GM12878 (cell line): Measurements from ENCODE around the gene C11orf58. TPM values are rescaled to one million over a fixed set of nuclear protein-coding genes. Genes with fewer than 3 reads are reported as not detected.

Source experiments
- ATAC-seq: fragments of 200-7000 bp; cut with Tn5 transposase; 3 replicates; pipeline ENCODE4 v1.9.1; 2020; ENCODE audit warnings: mild to moderate bottlenecking, moderate library complexity
- BruUV-seq: library from RNA; stranded (reverse); fragments of 400-500 nt; replicated peaks from 2 replicates; lab custom pipeline; 2021; lab: Mats Ljungman, UMichigan
- CTCF ChIA-PET: fragments of 300-600 bp; sonication (Branson Sonifier 250); formaldehyde crosslinking; extraction: SDS; loops from one replicate; lab custom pipeline; 2021; ENCODE audit warnings: inconsistent platforms; lab: Yijun Ruan, JAX
- POLR2A ChIA-PET: fragments of 350-600 bp; formaldehyde crosslinking; extraction: SDS; loops from one replicate; lab custom pipeline; 2021; ENCODE audit warnings: inconsistent platforms; lab: Charles Lee
- RAD21 ChIA-PET: fragments of 300-600 bp; sonication (Branson Sonifier 250); formaldehyde crosslinking; loops from one replicate; lab custom pipeline; 2023; ENCODE audit warnings: antibody characterized with exemption; ENCODE audit not compliant: unreplicated experiment; lab: Charles Lee
- SMC1A ChIA-PET: fragments of 300-600 bp; sonication (Branson Sonifier 250); formaldehyde crosslinking; loops from one replicate; lab custom pipeline; 2023; ENCODE audit not compliant: unreplicated experiment, uncharacterized antibody; lab: Charles Lee
- DNase-seq: peaks from one replicate; pipeline ENCODE4 v3.0.0-alpha.2; 2011; ENCODE audit warnings: low read depth, low spot score
- FAIRE-seq: peaks from 3 replicates; lab custom pipeline; 2011; peaks lifted over from hg19 to GRCh38; lab: Jason Lieb, UNC
- H2AFZ ChIP-seq: 2 replicates; pipeline ENCODE4 v1.6.0; 2011; ENCODE audit warnings: low read depth, low read length, control low read depth; ENCODE audit not compliant: control insufficient read depth
- H3K27ac ChIP-seq: 2 replicates; pipeline ENCODE4 v1.5.1; 2011; ENCODE audit warnings: control low read depth; ENCODE audit not compliant: control insufficient read depth, insufficient read depth
- H3K27me3 ChIP-seq, 2 experiments: replicated peaks in 1 of 2; 2 replicates each; pipeline versions ENCODE4 v1.6.0 to v1.6.1; 2011; ENCODE audit warnings: low read length in 1 of 2; ENCODE audit not compliant: control insufficient read depth in 2 of 2, insufficient read depth in 2 of 2
- H3K36me3 ChIP-seq, 2 experiments: 2 replicates each; pipeline ENCODE4 v1.5.1; 2011; ENCODE audit warnings: low read length in 1 of 2; ENCODE audit not compliant: control insufficient read depth in 2 of 2, insufficient read depth in 2 of 2
- H3K4me1 ChIP-seq: 2 replicates; pipeline ENCODE4 v1.6.1; 2011; ENCODE audit warnings: mild to moderate bottlenecking, low read length, moderate library complexity, mixed read lengths; ENCODE audit not compliant: control insufficient read depth, insufficient read depth
- H3K4me2 ChIP-seq: 2 replicates; pipeline ENCODE4 v1.6.0; 2011; ENCODE audit warnings: control low read depth; ENCODE audit not compliant: control insufficient read depth, insufficient read depth
- H3K4me3 ChIP-seq: fragments of 200-600 bp; sonication (generic); 2 replicates; pipeline ENCODE4 v1.5.1; 2016
- H3K79me2 ChIP-seq: 2 replicates; pipeline ENCODE4 v1.6.0; 2011; ENCODE audit warnings: low read length; ENCODE audit not compliant: control insufficient read depth, insufficient read depth
- H3K9ac ChIP-seq: 2 replicates; pipeline ENCODE4 v1.8.0; 2011; ENCODE audit warnings: low read length, control low read depth, mixed read lengths; ENCODE audit not compliant: control insufficient read depth, insufficient read depth
- H3K9me3 ChIP-seq: replicated peaks from 3 replicates; pipeline ENCODE4 v1.5.1; 2011; ENCODE audit warnings: mild to moderate bottlenecking, low read length; ENCODE audit not compliant: control insufficient read depth, insufficient read depth
- H4K20me1 ChIP-seq: 2 replicates; pipeline ENCODE4 v1.6.0; 2011; ENCODE audit not compliant: control insufficient read depth, insufficient read depth
- CREM ChIP-seq: IDR thresholded peaks from 2 replicates; pipeline ENCODE4 v1.6.1; 2014; ENCODE audit warnings: antibody characterized with exemption, low read depth
- HDGF ChIP-seq: fragments of 450-650 bp; IDR thresholded peaks from 2 replicates; pipeline ENCODE4 v1.6.1; 2016; ENCODE audit warnings: antibody characterized with exemption
- KDM1A ChIP-seq: fragments of 200-600 bp; sonication (generic); IDR thresholded peaks from 2 replicates; pipeline ENCODE4 v1.6.1; 2016; ENCODE audit warnings: borderline replicate concordance
- PAX8 ChIP-seq: fragments of 450-650 bp; IDR thresholded peaks from 2 replicates; pipeline ENCODE4 v1.6.1; 2017; ENCODE audit warnings: mild to moderate bottlenecking, moderate library complexity
- SMAD1 ChIP-seq: fragments of 450-650 bp; IDR thresholded peaks from 2 replicates; pipeline ENCODE4 v1.6.1; 2018; ENCODE audit warnings: mild to moderate bottlenecking, low read depth; ENCODE audit not compliant: partially characterized antibody
- STAT1 ChIP-seq: fragments of 450-650 bp; conservative IDR thresholded peaks from 2 replicates; pipeline ENCODE4 v1.6.1; 2014; ENCODE audit warnings: antibody characterized with exemption, mild to moderate bottlenecking
- WGBS: methylation state at CpG from one replicate; pipeline ENCODE4 v1.1.6; 2016; ENCODE audit warnings: low lambda C conversion rate; ENCODE audit not compliant: insufficient replicate concordance, insufficient coverage; ENCODE audit errors: missing lambda C conversion rate; 5-methylcytosine and 5-hydroxymethylcytosine counted together
- in situ Hi-C: fragments of 300-500 bp; cut with MboI; formaldehyde crosslinking; loops from 9 replicates; pipeline ENCODE4 v1.14.3; 2018; ENCODE audit warnings: mixed read lengths
- intact Hi-C: fragments of 100-400 bp; cut with micrococcal nuclease; formaldehyde crosslinking; loops from one replicate; pipeline ENCODE4 v1.14.2; 2022; ENCODE audit not compliant: unreplicated experiment
- polyA plus RNA-seq, 11 experiments: library from polyadenylated mRNA; depleted of rRNA in 4 of 11; unstranded in 6 of 11; stranded (reverse) in 5 of 11; fragments of >200 nt; fragmentation: Nextera tagmentation in 4 of 11; fragmentation: Illumina TruSeq in 1 of 11; extraction: Ambion mirVana in 4 of 11; extraction: Trizol in 1 of 11; gene quantifications; 1 replicate in 1 of 11; 2 replicates in 10 of 11; pipeline versions ENCODE4 v1.2.1 to v1.2.3, GENCODE V29; 2011 to 2016; ENCODE audit warnings: inconsistent platforms in 2 of 11, missing spikeins in 2 of 11, low read depth in 1 of 11
- total RNA-seq, 4 experiments: library from RNA; depleted of rRNA in 3 of 4; stranded (reverse); fragments of >200 nt in 3 of 4; fragmentation: Illumina TruSeq in 1 of 4; extraction: Trizol in 1 of 4; gene quantifications; 2 replicates each; pipeline versions ENCODE4 v1.2.1 to v1.2.3, GENCODE V29; 2013 to 2021
- TF ChIP-seq, protein P1 (sequence below): fragments of 450-650 bp; IDR thresholded peaks from 2 replicates; pipeline ENCODE4 v1.6.1; 2016; ENCODE audit warnings: mild to moderate bottlenecking, moderate library complexity, borderline replicate concordance
- TF ChIP-seq, protein P2 (sequence below): fragments of 450-650 bp; formaldehyde crosslinking; IDR thresholded peaks from 2 replicates; pipeline ENCODE4 v1.5.0; 2022; ENCODE audit warnings: mild to moderate bottlenecking, missing genetic modification characterization

C11orf58 gene
- total and polyA plus RNA-seq, 10 of the 15 experiments (the other 5 are each of a cell fraction or from before 2014, with no cell fraction given) = 98.2 to 379 (median 211) TPM

DNA sequence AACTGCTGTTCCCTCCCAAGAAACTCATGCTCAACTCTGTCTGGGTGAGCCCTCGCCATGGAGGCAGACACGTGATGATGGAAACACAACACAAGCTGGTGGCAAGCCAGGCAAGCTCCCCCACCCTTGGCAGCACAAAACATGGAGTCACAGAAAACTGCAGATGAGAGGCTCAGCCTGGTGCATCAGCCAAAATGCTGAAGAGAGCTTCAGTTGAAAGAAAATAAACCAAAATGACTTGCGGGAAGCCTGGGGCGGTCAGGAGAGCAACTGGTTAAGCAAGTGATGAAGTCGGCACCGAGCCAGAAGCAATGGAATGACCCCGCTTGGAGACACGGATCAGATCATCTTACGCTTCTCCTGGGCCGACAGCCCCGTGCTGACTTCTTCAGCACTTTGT lies 68.3 kb downstream of the C11orf58 start:
- ChIA-PET CTCF (interaction anchor here (0.6 to 1.2 kb wide), 3 partner anchors 13 to 112 kb away, joined by 3 to 5 read pairs (median 4); no protein-coding TSS in a partner anchor), POLR2A (interaction anchor here (0.6 kb wide), 1 partner anchor 1633 kb away, joined by 6 read pairs; no protein-coding TSS in a partner anchor), SMC1A (interaction anchor here (0.5 kb wide), 1 partner anchor 84 kb away, joined by 4 read pairs; no protein-coding TSS in a partner anchor), RAD21 (no interaction called here)
- H3K4me2 ChIP-seq = no peak overlapping the region
- H3K79me2 ChIP-seq = no peaks in the 10 kb centered on the region
- no peak for ATAC-seq
- in situ Hi-C loops = no loop called here
- H3K4me1 ChIP-seq = no peaks in the 10 kb centered on the region
- no peaks in the 10 kb centered on the region for H4K20me1 ChIP-seq
- BruUV-seq = no TSS peak
- WGBS = 70% methylated on average over 11 of the region's 11 CpGs
- H3K9ac ChIP-seq = no peak overlapping the region
- TF ChIP-seq KDM1A = no peak
- TF ChIP-seq PAX8 = no peak
- TF ChIP-seq CREM = no peak
- no peak for TF ChIP-seq SMAD1
- no peak for TF ChIP-seq HDGF
- TF ChIP-seq, protein P1, sequence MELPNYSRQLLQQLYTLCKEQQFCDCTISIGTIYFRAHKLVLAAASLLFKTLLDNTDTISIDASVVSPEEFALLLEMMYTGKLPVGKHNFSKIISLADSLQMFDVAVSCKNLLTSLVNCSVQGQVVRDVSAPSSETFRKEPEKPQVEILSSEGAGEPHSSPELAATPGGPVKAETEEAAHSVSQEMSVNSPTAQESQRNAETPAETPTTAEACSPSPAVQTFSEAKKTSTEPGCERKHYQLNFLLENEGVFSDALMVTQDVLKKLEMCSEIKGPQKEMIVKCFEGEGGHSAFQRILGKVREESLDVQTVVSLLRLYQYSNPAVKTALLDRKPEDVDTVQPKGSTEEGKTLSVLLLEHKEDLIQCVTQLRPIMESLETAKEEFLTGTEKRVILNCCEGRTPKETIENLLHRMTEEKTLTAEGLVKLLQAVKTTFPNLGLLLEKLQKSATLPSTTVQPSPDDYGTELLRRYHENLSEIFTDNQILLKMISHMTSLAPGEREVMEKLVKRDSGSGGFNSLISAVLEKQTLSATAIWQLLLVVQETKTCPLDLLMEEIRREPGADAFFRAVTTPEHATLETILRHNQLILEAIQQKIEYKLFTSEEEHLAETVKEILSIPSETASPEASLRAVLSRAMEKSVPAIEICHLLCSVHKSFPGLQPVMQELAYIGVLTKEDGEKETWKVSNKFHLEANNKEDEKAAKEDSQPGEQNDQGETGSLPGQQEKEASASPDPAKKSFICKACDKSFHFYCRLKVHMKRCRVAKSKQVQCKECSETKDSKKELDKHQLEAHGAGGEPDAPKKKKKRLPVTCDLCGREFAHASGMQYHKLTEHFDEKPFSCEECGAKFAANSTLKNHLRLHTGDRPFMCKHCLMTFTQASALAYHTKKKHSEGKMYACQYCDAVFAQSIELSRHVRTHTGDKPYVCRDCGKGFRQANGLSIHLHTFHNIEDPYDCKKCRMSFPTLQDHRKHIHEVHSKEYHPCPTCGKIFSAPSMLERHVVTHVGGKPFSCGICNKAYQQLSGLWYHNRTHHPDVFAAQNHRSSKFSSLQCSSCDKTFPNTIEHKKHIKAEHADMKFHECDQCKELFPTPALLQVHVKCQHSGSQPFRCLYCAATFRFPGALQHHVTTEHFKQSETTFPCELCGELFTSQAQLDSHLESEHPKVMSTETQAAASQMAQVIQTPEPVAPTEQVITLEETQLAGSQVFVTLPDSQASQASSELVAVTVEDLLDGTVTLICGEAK = no peak
- TF ChIP-seq STAT1 = no peak
- TF ChIP-seq, protein P2, sequence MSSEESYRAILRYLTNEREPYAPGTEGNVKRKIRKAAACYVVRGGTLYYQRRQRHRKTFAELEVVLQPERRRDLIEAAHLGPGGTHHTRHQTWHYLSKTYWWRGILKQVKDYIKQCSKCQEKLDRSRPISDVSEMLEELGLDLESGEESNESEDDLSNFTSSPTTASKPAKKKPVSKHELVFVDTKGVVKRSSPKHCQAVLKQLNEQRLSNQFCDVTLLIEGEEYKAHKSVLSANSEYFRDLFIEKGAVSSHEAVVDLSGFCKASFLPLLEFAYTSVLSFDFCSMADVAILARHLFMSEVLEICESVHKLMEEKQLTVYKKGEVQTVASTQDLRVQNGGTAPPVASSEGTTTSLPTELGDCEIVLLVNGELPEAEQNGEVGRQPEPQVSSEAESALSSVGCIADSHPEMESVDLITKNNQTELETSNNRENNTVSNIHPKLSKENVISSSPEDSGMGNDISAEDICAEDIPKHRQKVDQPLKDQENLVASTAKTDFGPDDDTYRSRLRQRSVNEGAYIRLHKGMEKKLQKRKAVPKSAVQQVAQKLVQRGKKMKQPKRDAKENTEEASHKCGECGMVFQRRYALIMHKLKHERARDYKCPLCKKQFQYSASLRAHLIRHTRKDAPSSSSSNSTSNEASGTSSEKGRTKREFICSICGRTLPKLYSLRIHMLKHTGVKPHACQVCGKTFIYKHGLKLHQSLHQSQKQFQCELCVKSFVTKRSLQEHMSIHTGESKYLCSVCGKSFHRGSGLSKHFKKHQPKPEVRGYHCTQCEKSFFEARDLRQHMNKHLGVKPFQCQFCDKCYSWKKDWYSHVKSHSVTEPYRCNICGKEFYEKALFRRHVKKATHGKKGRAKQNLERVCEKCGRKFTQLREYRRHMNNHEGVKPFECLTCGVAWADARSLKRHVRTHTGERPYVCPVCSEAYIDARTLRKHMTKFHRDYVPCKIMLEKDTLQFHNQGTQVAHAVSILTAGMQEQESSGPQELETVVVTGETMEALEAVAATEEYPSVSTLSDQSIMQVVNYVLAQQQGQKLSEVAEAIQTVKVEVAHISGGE = no peak
- H2AFZ ChIP-seq = no peak overlapping the region
- DNase-seq = no peak
- no peak for FAIRE-seq
- intact Hi-C loops = no loop called here
- H3K4me3 ChIP-seq = no peak overlapping the region
- no peaks in the 10 kb centered on the region for H3K9me3 ChIP-seq
- no peaks in the 10 kb centered on the region for H3K36me3 ChIP-seq
- peaks cover 2% of the 10 kb centered on the region in 2 experiments; a peak in 1 of 4 replicates for H3K27me3 ChIP-seq
- H3K27ac ChIP-seq = no peak overlapping the region
